ENCODE data around the gene TRMT11.

DNA sequence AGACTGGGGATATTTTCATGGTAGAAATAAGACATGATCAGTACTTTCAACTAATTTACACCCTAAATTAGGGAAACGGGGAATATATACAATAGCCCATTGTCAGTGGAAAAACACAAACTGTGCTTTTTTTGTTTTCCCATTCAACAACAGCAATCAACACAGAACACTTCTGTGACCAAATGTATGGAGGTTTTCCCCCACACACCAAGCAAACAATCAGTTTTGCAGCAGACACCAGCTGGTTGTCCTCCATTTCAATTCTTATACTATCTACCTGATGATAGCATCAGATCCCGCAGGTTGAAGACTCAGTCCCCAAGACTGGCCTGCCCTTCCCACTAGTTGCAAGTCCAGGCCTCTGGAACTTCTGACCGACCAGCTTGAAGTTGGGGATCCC is 25.2 kb upstream of the TRMT11 start:
- no peak for TF ChIP-seq AGO2 (optimal IDR thresholded peaks at IDR 0.05; ENCODE audit: low read depth, low read length)
- TF ChIP-seq, protein P1, sequence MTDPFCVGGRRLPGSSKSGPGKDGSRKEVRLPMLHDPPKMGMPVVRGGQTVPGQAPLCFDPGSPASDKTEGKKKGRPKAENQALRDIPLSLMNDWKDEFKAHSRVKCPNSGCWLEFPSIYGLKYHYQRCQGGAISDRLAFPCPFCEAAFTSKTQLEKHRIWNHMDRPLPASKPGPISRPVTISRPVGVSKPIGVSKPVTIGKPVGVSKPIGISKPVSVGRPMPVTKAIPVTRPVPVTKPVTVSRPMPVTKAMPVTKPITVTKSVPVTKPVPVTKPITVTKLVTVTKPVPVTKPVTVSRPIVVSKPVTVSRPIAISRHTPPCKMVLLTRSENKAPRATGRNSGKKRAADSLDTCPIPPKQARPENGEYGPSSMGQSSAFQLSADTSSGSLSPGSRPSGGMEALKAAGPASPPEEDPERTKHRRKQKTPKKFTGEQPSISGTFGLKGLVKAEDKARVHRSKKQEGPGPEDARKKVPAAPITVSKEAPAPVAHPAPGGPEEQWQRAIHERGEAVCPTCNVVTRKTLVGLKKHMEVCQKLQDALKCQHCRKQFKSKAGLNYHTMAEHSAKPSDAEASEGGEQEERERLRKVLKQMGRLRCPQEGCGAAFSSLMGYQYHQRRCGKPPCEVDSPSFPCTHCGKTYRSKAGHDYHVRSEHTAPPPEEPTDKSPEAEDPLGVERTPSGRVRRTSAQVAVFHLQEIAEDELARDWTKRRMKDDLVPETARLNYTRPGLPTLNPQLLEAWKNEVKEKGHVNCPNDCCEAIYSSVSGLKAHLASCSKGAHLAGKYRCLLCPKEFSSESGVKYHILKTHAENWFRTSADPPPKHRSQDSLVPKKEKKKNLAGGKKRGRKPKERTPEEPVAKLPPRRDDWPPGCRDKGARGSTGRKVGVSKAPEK (CRISPR knock-in tag; IDR thresholded peaks at IDR 0.05; ENCODE audit: borderline replicate concordance): no peak
- TF ChIP-seq, protein P2, sequence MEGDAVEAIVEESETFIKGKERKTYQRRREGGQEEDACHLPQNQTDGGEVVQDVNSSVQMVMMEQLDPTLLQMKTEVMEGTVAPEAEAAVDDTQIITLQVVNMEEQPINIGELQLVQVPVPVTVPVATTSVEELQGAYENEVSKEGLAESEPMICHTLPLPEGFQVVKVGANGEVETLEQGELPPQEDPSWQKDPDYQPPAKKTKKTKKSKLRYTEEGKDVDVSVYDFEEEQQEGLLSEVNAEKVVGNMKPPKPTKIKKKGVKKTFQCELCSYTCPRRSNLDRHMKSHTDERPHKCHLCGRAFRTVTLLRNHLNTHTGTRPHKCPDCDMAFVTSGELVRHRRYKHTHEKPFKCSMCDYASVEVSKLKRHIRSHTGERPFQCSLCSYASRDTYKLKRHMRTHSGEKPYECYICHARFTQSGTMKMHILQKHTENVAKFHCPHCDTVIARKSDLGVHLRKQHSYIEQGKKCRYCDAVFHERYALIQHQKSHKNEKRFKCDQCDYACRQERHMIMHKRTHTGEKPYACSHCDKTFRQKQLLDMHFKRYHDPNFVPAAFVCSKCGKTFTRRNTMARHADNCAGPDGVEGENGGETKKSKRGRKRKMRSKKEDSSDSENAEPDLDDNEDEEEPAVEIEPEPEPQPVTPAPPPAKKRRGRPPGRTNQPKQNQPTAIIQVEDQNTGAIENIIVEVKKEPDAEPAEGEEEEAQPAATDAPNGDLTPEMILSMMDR (CRISPR knock-in tag; IDR thresholded peaks at IDR 0.05): no peak
- no peak for TF ChIP-seq RXRA (CRISPR knock-in tag; IDR thresholded peaks at IDR 0.05)
- no peak for TF ChIP-seq EZH2 (conservative IDR thresholded peaks at IDR 0.05; ENCODE audit: low read depth, low read length)
- TF ChIP-seq KDM3A (CRISPR knock-in tag; IDR thresholded peaks at IDR 0.05; ENCODE audit: low read depth): no peak
- TF ChIP-seq SUZ12 (IDR thresholded peaks at IDR 0.05; ENCODE audit: low read depth, low read length): no peak
- no peak for TF ChIP-seq TP53 (CRISPR knock-in tag; conservative IDR thresholded peaks at IDR 0.05)
- TF ChIP-seq POLR2A (IDR thresholded peaks at IDR 0.05; ENCODE audit: insufficient read depth in 1 of 2, low read depth in 2 of 2, low read length in 2 of 2): no peak
- TF ChIP-seq HNF4G (IDR thresholded peaks at IDR 0.05; ENCODE audit: borderline replicate concordance, low read depth, low read length): no peak
- no peak for TF ChIP-seq HNF4G (CRISPR knock-in tag; IDR thresholded peaks at IDR 0.05; ENCODE audit: borderline replicate concordance, low read depth)
- TF ChIP-seq YY1 (IDR thresholded peaks at IDR 0.05; ENCODE audit: insufficient read depth, insufficient replicate concordance, low read depth, low read length): no peak
- TF ChIP-seq HIVEP1 (CRISPR knock-in tag; IDR thresholded peaks at IDR 0.05): no peak
- TF ChIP-seq, protein P3, sequence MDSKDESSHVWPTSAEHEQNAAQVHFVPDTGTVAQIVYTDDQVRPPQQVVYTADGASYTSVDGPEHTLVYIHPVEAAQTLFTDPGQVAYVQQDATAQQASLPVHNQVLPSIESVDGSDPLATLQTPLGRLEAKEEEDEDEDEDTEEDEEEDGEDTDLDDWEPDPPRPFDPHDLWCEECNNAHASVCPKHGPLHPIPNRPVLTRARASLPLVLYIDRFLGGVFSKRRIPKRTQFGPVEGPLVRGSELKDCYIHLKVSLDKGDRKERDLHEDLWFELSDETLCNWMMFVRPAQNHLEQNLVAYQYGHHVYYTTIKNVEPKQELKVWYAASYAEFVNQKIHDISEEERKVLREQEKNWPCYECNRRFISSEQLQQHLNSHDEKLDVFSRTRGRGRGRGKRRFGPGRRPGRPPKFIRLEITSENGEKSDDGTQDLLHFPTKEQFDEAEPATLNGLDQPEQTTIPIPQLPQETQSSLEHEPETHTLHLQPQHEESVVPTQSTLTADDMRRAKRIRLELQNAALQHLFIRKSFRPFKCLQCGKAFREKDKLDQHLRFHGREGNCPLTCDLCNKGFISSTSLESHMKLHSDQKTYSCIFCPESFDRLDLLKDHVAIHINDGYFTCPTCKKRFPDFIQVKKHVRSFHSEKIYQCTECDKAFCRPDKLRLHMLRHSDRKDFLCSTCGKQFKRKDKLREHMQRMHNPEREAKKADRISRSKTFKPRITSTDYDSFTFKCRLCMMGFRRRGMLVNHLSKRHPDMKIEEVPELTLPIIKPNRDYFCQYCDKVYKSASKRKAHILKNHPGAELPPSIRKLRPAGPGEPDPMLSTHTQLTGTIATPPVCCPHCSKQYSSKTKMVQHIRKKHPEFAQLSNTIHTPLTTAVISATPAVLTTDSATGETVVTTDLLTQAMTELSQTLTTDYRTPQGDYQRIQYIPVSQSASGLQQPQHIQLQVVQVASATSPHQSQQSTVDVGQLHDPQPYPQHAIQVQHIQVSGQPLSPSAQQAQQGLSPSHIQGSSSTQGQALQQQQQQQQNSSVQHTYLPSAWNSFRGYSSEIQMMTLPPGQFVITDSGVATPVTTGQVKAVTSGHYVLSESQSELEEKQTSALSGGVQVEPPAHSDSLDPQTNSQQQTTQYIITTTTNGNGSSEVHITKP (CRISPR knock-in tag; IDR thresholded peaks at IDR 0.05; ENCODE audit: low read depth): no peak

All from HepG2 (cell line).